ENCODE measurements around the gene ZNHIT6. TPM values are rescaled to one million over a fixed set of nuclear protein-coding genes. Genes with fewer than 3 reads are reported as not detected.

ZNHIT6 gene
- total and polyA plus RNA-seq, 10 of the 15 experiments (the other 5 are each of a cell fraction or from before 2014, with no cell fraction given): 12.8 to 32.0 (median 18.8) TPM

DNA sequence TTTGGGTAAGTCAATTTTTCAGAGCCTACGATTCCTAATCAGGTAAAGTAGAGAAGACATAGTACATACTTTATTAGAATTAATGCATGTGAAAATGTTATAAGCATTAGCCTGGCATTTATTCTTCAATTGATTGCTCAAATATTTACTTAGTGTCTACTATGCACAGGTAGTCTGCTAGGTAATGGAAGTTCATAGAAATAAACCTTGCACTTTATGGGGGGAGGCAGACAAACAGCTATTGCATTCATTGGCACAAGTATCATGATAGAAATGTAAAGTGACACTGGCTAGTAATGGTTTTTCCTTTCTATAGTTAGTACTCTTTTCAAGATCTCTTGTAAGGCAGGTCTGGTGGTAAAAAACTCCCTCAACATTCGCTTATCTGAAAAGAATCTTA is 44.9 kb downstream of the ZNHIT6 start (continued):
- TF ChIP-seq CREM (IDR thresholded peaks at IDR 0.05; ENCODE audit: low read depth) (no peak), BCL11A (IDR thresholded peaks at IDR 0.05; ENCODE audit: low read depth, low read length) (no peak), NR2C1 (IDR thresholded peaks at IDR 0.05) (no peak), KLF5 (IDR thresholded peaks at IDR 0.05; ENCODE audit: partially characterized antibody) (no peak)

GRCh38 chr1:85661767-85662166 is 46.5 kb downstream of the ZNHIT6 start:
- in situ Hi-C loops (cut with MboI) (no loop called here), intact Hi-C loops (cut with micrococcal nuclease; ENCODE audit: unreplicated experiment) (no loop called here)
- ChIA-PET RAD21 (ENCODE audit: unreplicated experiment) (interaction anchor here (0.7 kb wide), 1 partner anchor 36 kb away, joined by 3 read pairs; no protein-coding TSS in a partner anchor), CTCF (interaction anchor here (0.8 to 1.6 kb wide), 2 partner anchors 10 to 32 kb away, joined by 3 to 4 read pairs; no protein-coding TSS in a partner anchor), POLR2A (no interaction called here), SMC1A (ENCODE audit: uncharacterized antibody, unreplicated experiment) (no interaction called here)
- DNase-seq (ENCODE audit: low read depth, low spot score): no peak
- Histone ChIP-seq H3K9ac (ENCODE audit: control insufficient read depth, insufficient read depth, low read length) (no peak overlapping the region), H3K36me3 (ENCODE audit: control insufficient read depth in 2 of 2, insufficient read depth in 2 of 2, low read length in 1 of 2) (peaks cover 0 to 2% of the 10 kb centered on the region in 2 experiments; a peak in 1 of 4 replicates), H3K79me2 (ENCODE audit: control insufficient read depth, insufficient read depth, low read length) (no peaks in the 10 kb centered on the region), H3K4me2 (ENCODE audit: control insufficient read depth, insufficient read depth) (no peak overlapping the region), H3K4me1 (ENCODE audit: control insufficient read depth, insufficient read depth, low read length) (no peaks in the 10 kb centered on the region), H2AFZ (ENCODE audit: control insufficient read depth, low read depth, low read length) (no peak overlapping the region), H3K27me3 (replicated peaks in 1 of 2; ENCODE audit: control insufficient read depth in 2 of 2, insufficient read depth in 2 of 2, low read length in 1 of 2) (no peaks in the 10 kb centered on the region), H4K20me1 (ENCODE audit: control insufficient read depth, insufficient read depth) (no peaks in the 10 kb centered on the region), H3K9me3 (replicated peaks; ENCODE audit: control insufficient read depth, insufficient read depth, low read length) (no peaks in the 10 kb centered on the region), H3K4me3 (no peak overlapping the region), H3K27ac (ENCODE audit: control insufficient read depth, insufficient read depth) (no peak overlapping the region)
- no TSS peak for BruUV-seq (replicated peaks)
- FAIRE-seq: no peak
- WGBS (ENCODE audit: insufficient coverage, insufficient replicate concordance, low lambda C conversion rate, missing lambda C conversion rate): 24% methylated on average over 2 of the region's 2 CpGs
- TF ChIP-seq NR2C2 (IDR thresholded peaks at IDR 0.05; ENCODE audit: borderline replicate concordance, control insufficient read depth, insufficient read length, low read depth) (no peak), BACH1 (IDR thresholded peaks at IDR 0.05; ENCODE audit: borderline replicate concordance) (no peak), PAX8 (IDR thresholded peaks at IDR 0.05) (no peak), RAD21 (IDR thresholded peaks at IDR 0.05; ENCODE audit: insufficient read depth, low read depth, low read length) (0 out of 2 replicates have a peak, but pooled peaks have one; percentile 4)
- ATAC-seq: peak; percentile 56; the same call in 2 of the 3 replicates

All from GM12878 (cell line).